DMS 273 (cell line): ENCODE measurements around the gene MBD3L5.
"Not testable (repeated sequence)": the region's sequence is repeated elsewhere in the genome, so short reads cannot be mapped to it uniquely, and the experiment has no call there.

Experiments used
- DNase-seq: peaks from one replicate; lab custom pipeline; 2025; ENCODE audit not compliant: unreplicated experiment; lab: John Stamatoyannopoulos, UW

MBD3L5 gene

DNA sequence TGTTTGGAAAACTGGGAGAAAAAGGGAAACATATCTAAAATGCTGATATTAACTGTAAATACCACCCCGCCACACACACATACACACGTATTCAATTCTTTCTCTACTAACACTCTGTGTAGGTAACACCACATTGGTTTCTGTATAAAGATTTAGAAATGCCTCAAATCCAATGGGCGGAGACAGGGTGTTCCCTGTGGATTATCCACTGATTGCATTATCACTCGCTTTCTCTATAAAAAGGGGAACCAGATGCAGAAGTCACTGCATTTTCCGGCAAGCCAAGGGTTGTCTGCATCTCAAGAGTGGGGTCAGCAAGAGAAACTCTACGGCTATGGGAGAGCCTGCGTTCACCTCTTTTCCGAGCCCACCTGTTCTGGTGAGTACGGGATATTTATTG, at the start of gene MBD3L5:
MBD3L5 (plus strand) TSS at position 301 of the 400 bp plus-strand sequence; CDS start at position 335, 34 bp downstream.
- DNase-seq: not testable (repeated sequence)

- DNase-seq: no peak
Observed at GRCh38 chr19:6983448-6983847, 46.9 kb upstream of the MBD3L5 start.

GRCh38 chr19:6987850-6988249, 42.5 kb upstream of the MBD3L5 start:
- no peak for DNase-seq

- DNase-seq: no peak
Observed at GRCh38 chr19:6988257-6988656, 42.1 kb upstream of the MBD3L5 start.

DNA sequence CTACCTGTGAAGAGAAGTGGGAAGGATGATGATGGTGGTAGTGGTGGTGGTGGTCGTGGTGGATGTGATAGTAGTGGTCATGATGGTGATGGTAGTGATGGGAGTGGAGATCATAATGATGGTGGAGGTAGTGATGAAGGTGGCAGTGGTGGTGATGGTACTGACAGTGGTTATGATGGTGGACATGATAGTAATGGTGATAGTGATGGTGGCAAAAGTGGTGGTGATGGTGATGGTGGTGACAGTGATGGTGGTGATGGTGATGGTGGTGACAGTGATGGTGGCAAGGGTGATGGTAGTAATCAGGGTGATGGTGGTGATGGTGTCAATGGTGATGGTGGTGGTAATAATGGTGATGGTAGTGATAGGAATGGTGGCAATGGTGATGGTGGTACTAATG, 35.3 kb upstream of the MBD3L5 start:
- DNase-seq: no peak

- no peak for DNase-seq
Observed at GRCh38 chr19:6996810-6997209, 33.6 kb upstream of the MBD3L5 start.

GRCh38 chr19:6997679-6998445, 32.5 kb upstream of the MBD3L5 start:
- DNase-seq: no peak

DNA sequence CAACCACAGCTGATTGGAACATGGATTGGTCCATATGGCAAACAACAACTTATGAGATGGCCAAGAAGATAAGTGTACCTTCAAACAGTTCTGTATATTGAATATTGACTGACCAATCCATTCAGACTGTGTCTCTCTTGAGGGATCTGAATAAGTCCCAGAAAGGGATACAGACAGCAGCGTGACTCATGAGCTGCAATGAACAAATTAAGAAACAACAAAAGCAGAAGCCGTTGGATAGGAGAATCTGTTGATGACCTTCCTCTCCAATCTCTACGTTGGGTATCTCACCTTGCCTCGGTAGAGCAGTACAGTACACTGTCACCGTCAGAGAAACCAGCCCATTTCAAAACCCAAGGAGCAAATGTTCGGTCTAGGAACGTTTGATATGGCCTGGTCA, 30.4 kb upstream of the MBD3L5 start:
- no peak for DNase-seq

DNA sequence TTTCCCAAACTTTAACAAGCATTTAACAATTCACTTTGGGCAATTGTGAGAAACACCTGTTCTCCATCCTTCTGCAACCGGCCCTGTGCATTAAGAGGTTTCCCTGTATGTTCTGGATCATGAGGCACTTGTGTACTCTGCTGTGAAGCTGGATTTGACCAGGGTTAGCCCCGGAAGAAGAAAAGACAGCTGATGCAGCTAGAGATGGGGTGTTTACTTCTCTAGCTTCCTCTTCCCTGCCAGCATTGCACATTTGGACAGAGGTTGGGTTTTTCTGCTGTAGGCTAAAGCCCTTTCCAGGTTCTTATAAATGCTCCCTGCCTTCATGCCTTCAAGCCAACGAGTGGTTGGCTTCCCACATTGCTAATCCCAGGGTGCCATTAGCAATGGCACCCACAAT, 30.0 kb upstream of the MBD3L5 start:
- no peak for DNase-seq

GRCh38 chr19:7000816-7001215, 29.6 kb upstream of the MBD3L5 start:
- DNase-seq: no peak

GRCh38 chr19:7004313-7004931, 26.0 kb upstream of the MBD3L5 start:
- peak; percentile 36 for DNase-seq

GRCh38 chr19:7006135-7006704, 24.2 kb upstream of the MBD3L5 start:
- peak; percentile 15 for DNase-seq

DNA sequence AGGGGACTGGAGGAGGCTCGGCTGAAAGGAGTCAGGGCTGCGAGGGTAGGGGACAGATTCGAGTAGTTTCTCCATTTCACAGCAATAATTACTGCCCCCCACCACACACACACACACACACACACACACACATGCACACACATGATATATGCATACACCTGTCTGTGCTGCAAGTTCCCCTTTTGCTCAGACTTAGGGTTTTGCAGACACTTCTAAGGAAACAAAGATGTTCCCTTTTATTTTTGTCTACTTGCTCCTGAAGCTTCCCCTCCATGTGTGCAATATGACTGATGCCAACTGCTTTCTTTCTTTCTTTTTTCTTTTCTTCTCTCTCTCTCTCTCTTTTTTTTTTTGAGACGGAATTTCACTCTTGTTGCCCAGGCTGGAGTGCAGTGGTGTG, 22.5 kb upstream of the MBD3L5 start:
- no peak for DNase-seq

DNA sequence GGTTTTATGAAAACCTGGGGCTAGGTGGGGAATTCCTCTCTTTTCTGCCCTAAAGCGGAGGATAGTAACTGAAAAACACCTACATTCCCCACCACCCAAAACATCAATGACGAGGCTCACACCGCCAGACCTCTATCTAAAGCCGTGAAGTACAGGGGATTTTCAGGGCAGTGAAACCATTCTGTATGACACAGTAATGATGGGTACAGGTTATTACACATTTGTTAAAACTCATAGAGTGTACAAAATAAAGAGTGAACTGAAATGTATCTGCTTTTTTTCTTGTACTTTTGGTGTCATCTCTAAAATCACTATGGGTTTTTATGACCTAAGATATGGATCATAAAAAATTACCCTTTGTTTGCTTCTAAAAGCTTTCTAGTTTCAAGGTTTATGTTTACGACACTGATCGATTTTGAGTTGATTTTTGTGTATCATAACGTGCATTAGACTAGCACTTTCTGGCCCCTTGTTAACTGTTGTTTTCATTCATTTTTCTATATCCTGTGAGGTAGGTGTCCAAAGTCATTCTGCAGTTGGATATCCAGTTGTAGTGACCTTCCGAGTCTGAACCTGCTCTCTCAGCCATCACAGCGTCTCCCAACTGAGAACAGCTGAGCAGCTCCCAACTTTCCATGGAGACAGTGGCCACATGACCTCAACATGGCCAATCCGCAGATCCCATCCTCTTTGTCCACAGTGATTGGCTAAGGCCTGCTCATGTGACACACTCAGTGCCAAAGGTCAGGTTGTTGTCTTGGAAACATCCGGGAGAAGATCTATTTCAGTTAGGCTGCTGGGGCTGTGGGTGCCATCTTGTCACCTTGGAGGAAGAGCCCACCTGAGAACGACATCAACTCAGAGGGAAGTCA, 19.4 kb upstream of the MBD3L5 start:
- peak; percentile 31 for DNase-seq

DNA sequence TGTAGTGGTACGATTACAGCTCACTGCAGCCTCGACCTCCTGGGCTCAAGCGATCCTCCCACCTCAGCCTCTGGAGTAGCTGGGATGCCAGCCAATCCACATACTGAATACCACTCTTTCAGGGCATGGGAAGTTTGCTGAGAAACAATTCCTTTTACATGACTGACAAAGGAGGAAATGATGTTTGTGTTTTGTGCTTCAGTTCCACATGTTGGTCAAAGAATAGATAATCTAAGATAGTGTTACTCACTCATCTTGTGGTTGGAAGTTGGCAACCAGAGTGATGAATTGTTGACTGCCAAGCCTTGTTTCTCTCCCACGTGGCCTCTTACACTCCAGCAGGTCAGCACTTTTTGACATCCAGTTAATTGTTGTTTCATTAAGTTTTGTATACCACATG, 16.7 kb upstream of the MBD3L5 start:
- DNase-seq: no peak

GRCh38 chr19:7018828-7019227, 11.6 kb upstream of the MBD3L5 start:
- DNase-seq: no peak

GRCh38 chr19:7021331-7021730, 9.0 kb upstream of the MBD3L5 start, which contains the start of gene MBD3L2B:
TSS of gene MBD3L2B (minus strand) at chr19:7021431. CDS start at chr19:7021397, 34 bp downstream.
- DNase-seq: not testable (repeated sequence)

DNA sequence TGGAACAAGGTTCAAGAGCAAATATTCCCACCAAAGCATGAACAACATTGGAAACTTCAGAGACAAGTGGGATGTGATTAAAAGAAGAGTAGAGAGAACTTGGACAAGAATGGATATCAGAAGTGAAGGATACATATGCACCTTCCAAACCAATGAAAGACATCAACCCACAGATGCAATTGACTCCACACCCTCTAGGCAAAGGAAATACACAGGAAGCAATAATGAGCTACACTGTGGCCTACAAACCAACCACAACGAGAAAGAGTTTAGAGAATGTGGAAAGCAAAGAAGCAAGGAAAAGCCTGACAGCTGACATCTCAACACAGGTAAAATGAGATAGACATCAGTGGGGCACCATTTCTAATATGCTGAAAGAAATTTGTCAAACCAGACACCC, 1.6 kb upstream of the MBD3L5 start:
- DNase-seq: not testable (repeated sequence)

DNA sequence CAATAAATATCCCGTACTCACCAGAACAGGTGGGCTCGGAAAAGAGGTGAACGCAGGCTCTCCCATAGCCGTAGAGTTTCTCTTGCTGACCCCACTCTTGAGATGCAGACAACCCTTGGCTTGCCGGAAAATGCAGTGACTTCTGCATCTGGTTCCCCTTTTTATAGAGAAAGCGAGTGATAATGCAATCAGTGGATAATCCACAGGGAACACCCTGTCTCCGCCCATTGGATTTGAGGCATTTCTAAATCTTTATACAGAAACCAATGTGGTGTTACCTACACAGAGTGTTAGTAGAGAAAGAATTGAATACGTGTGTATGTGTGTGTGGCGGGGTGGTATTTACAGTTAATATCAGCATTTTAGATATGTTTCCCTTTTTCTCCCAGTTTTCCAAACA, 9.7 kb downstream of the MBD3L5 start, which contains the start of gene MBD3L4:
MBD3L4 (minus strand) TSS at position 101 of the 400 bp plus-strand sequence; CDS start at position 66, 35 bp downstream.
- DNase-seq: not testable (repeated sequence)

DNA sequence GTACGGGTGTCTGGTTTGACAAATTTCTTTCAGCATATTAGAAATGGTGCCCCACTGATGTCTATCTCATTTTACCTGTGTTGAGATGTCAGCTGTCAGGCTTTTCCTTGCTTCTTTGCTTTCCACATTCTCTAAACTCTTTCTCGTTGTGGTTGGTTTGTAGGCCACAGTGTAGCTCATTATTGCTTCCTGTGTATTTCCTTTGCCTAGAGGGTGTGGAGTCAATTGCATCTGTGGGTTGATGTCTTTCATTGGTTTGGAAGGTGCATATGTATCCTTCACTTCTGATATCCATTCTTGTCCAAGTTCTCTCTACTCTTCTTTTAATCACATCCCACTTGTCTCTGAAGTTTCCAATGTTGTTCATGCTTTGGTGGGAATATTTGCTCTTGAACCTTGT, 11.2 kb downstream of the MBD3L5 start:
- not testable (repeated sequence) for DNase-seq

DNA sequence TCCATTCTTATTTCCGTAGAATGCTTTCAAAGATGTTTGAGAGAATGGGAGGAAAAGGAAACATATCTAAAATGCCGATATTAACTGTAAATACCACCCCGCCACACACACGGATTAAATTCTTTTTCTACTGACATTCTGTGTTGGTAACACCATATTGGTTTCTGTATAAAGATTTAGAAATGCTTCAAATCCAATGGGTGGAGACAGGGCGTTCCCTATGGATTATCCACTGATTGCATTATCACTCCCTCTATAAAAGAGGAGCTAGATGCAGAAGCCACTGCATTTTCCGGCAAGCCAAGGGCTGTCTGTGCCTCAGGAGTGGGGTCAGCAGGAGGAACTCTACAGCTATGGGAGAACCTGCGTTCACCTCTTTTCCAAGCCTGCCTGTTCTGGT, 18.6 kb downstream of the MBD3L5 start, which contains the start of gene MBD3L2:
MBD3L2 (plus strand) TSS at position 301 of the 400 bp plus-strand sequence; CDS start at position 354, 53 bp downstream.
- DNase-seq: not testable (repeated sequence)
